IMR-90 (cell line): ENCODE results near the gene ARR3.

ENCODE experiments used
- CEBPB ChIP-seq: IDR thresholded peaks from 2 replicates; pipeline ENCODE4 v1.6.1; 2012; ENCODE audit warnings: low read depth, low read length, improper control_type of control experiment
- CTCF ChIP-seq: conservative IDR thresholded peaks from 2 replicates; pipeline ENCODE4 v1.5.1; 2012; ENCODE audit warnings: mild to moderate bottlenecking, low read depth, low read length, improper control_type of control experiment
- POLR2A ChIP-seq: IDR thresholded peaks from 2 replicates; pipeline ENCODE4 v1.6.1; 2012; ENCODE audit warnings: mild to moderate bottlenecking, low read depth, low read length

GRCh38 chrX:70324326-70324725 lies 56.2 kb downstream of the ARR3 start:
- TF ChIP-seq CTCF (no peak), POLR2A (no peak), CEBPB (no peak)
